DOHH2 (cell line): ENCODE measurements around the gene ANO4.
"Not testable (repeated sequence)": the region's sequence is repeated elsewhere in the genome, so short reads cannot be mapped to it uniquely, and the experiment has no call there.

Source experiments
- H3F3A ChIP-seq: fragments of 200-600 bp; sonication (generic), shearing (Covaris generic); 2 replicates; pipeline ENCODE4 v1.6.0; 2016; ENCODE audit warnings: antibody characterized with exemption, mild to moderate bottlenecking; ENCODE audit not compliant: control insufficient read depth, insufficient read depth
- H3K27ac ChIP-seq: fragments of 200-600 bp; sonication (generic); 2 replicates; pipeline ENCODE4 v1.5.1; 2014; ENCODE audit warnings: low read depth, mild to moderate bottlenecking, low read length, moderate library complexity
- H3K27me3 ChIP-seq: fragments of 200-600 bp; sonication (generic); 2 replicates; pipeline ENCODE4 v1.6.1; 2014; ENCODE audit warnings: mild to moderate bottlenecking, low read length, mixed read lengths; ENCODE audit not compliant: control insufficient read depth
- H3K36me3 ChIP-seq: fragments of 200-600 bp; sonication (generic); 2 replicates; pipeline ENCODE4 v1.6.1; 2014; ENCODE audit warnings: mild to moderate bottlenecking, low read length, moderate library complexity, mixed read lengths; ENCODE audit not compliant: control insufficient read depth
- H3K4me1 ChIP-seq: fragments of 200-600 bp; sonication (generic); 2 replicates; pipeline ENCODE4 v1.6.1; 2014; ENCODE audit warnings: mild to moderate bottlenecking, low read length, mixed read lengths; ENCODE audit not compliant: control insufficient read depth
- H3K4me2 ChIP-seq: fragments of 200-600 bp; sonication (generic); 2 replicates; pipeline ENCODE4 v1.6.0; 2014; ENCODE audit warnings: mild to moderate bottlenecking, low read length, moderate library complexity
- H3K4me3 ChIP-seq: fragments of 200-600 bp; sonication (generic); 2 replicates; pipeline ENCODE4 v1.5.1; 2014; ENCODE audit warnings: mild to moderate bottlenecking, low read length, mixed read lengths
- H3K79me2 ChIP-seq: fragments of 200-600 bp; sonication (generic); 2 replicates; pipeline ENCODE4 v1.6.1; 2014; ENCODE audit warnings: mild to moderate bottlenecking, low read length, mixed read lengths; ENCODE audit not compliant: control insufficient read depth
- H3K9me2 ChIP-seq: fragments of 200-600 bp; sonication (generic); replicated peaks from 2 replicates; pipeline ENCODE4 v1.6.1; 2014; ENCODE audit warnings: mild to moderate bottlenecking, low read length, mixed read lengths; ENCODE audit not compliant: control insufficient read depth
- H3K9me3 ChIP-seq: fragments of 200-600 bp; sonication (generic); 2 replicates; pipeline ENCODE4 v1.6.1; 2014; ENCODE audit warnings: antibody characterized with exemption, low read length, mixed read lengths; ENCODE audit not compliant: control insufficient read depth, insufficient read depth
- H4K20me1 ChIP-seq: fragments of 200-600 bp; sonication (generic); 2 replicates; pipeline ENCODE4 v1.6.0; 2014; ENCODE audit warnings: low read depth, mild to moderate bottlenecking, antibody characterized with exemption, low read length, moderate library complexity; ENCODE audit not compliant: control insufficient read depth, insufficient read depth
- EZH2phosphoT487 ChIP-seq: fragments of 200-600 bp; sonication (generic); IDR thresholded peaks from 2 replicates; pipeline ENCODE4 v1.6.1; 2017; ENCODE audit warnings: borderline replicate concordance, mild to moderate bottlenecking, antibody characterized with exemption, low read length, moderate library complexity, mixed read lengths
- TF ChIP-seq, protein P1 (sequence below): fragments of 200-600 bp; sonication (generic); IDR thresholded peaks from one replicate; pipeline ENCODE4 v1.5.1; 2014; ENCODE audit warnings: antibody characterized with exemption, mild to moderate bottlenecking, low read depth, low read length; ENCODE audit not compliant: poor library complexity, severe bottlenecking

ANO4 gene

DNA sequence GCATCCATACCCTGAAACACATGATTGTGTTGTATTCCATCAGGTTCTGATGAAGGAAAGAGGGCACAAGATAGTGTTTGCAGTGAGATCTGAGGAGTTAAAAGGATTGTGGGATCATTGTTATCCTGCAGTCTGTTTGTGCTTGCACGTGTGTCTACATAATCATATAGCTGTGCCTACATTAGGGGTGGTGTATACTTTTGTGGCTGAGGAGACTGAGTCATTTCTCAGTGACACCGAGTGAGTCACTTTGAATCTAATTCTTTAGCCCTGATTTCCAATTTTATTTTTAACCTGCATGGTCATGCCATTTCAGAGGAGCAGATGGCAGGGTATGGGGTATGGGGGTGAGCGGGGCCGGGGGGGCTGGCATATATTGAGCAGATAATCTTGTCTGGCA lies 133.2 kb downstream of the ANO4 start:
- Histone ChIP-seq H3F3A (no peaks in the 10 kb centered on the region), H3K4me3 (no peak overlapping the region), H3K9me2 (no peaks in the 10 kb centered on the region), H3K79me2 (no peaks in the 10 kb centered on the region), H3K4me1 (no peaks in the 10 kb centered on the region), H3K9me3 (no peaks in the 10 kb centered on the region), H3K4me2 (no peak overlapping the region), H3K36me3 (no peaks in the 10 kb centered on the region), H4K20me1 (no peaks in the 10 kb centered on the region), H3K27me3 (peaks cover 3% of the 10 kb centered on the region), H3K27ac (no peak overlapping the region)
- TF ChIP-seq, protein P1, sequence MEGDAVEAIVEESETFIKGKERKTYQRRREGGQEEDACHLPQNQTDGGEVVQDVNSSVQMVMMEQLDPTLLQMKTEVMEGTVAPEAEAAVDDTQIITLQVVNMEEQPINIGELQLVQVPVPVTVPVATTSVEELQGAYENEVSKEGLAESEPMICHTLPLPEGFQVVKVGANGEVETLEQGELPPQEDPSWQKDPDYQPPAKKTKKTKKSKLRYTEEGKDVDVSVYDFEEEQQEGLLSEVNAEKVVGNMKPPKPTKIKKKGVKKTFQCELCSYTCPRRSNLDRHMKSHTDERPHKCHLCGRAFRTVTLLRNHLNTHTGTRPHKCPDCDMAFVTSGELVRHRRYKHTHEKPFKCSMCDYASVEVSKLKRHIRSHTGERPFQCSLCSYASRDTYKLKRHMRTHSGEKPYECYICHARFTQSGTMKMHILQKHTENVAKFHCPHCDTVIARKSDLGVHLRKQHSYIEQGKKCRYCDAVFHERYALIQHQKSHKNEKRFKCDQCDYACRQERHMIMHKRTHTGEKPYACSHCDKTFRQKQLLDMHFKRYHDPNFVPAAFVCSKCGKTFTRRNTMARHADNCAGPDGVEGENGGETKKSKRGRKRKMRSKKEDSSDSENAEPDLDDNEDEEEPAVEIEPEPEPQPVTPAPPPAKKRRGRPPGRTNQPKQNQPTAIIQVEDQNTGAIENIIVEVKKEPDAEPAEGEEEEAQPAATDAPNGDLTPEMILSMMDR = no peak
- TF ChIP-seq EZH2phosphoT487 = no peak

- H3K4me2 ChIP-seq = no peak overlapping the region
- no peaks in the 10 kb centered on the region for H3K4me1 ChIP-seq
- no peaks in the 10 kb centered on the region for H3K36me3 ChIP-seq
- no peaks in the 10 kb centered on the region for H3F3A ChIP-seq
- H3K27ac ChIP-seq = no peak overlapping the region
- no peaks in the 10 kb centered on the region for H4K20me1 ChIP-seq
- H3K9me3 ChIP-seq = no peaks in the 10 kb centered on the region
- no peak overlapping the region for H3K4me3 ChIP-seq
- peaks cover 3% of the 10 kb centered on the region for H3K27me3 ChIP-seq
- H3K9me2 ChIP-seq = no peaks in the 10 kb centered on the region
- TF ChIP-seq EZH2phosphoT487 = no peak
- TF ChIP-seq, protein P1 = no peak
- no peaks in the 10 kb centered on the region for H3K79me2 ChIP-seq
These were observed 138.0 kb downstream of the ANO4 start for GRCh38 chr12:100932571-100932970.

- H3K27me3 ChIP-seq, H3K79me2 ChIP-seq, H3F3A ChIP-seq, H3K9me2 ChIP-seq, H3K4me1 ChIP-seq, H3K9me3 ChIP-seq, H3K4me2 ChIP-seq, H3K36me3 ChIP-seq, H3K4me3 ChIP-seq, H3K27ac ChIP-seq, H4K20me1 ChIP-seq: not testable (repeated sequence)
These were observed 139.0 kb downstream of the ANO4 start for GRCh38 chr12:100933531-100933930.

- H3K9me2 ChIP-seq = no peaks in the 10 kb centered on the region
- H3K79me2 ChIP-seq = no peaks in the 10 kb centered on the region
- H3K4me1 ChIP-seq = no peaks in the 10 kb centered on the region
- H3K27me3 ChIP-seq = peaks cover 3% of the 10 kb centered on the region
- H3K4me2 ChIP-seq = no peak overlapping the region
- no peak overlapping the region for H3K4me3 ChIP-seq
- H3K27ac ChIP-seq = no peak overlapping the region
- no peaks in the 10 kb centered on the region for H3K9me3 ChIP-seq
- H3K36me3 ChIP-seq = no peaks in the 10 kb centered on the region
- no peak for TF ChIP-seq EZH2phosphoT487
- TF ChIP-seq, protein P1 = no peak
- H3F3A ChIP-seq = no peaks in the 10 kb centered on the region
- H4K20me1 ChIP-seq = no peaks in the 10 kb centered on the region
These were observed 141.4 kb downstream of the ANO4 start for GRCh38 chr12:100935929-100936328.
